GM12865 (cell line): ENCODE results near the gene CDH23.

Experiments
- DNase-seq: peaks from one replicate; pipeline ENCODE4 v3.0.0; 2010; ENCODE audit warnings: low read depth
- H3K4me3 ChIP-seq: 2 replicates; pipeline ENCODE4 v1.5.1; 2011; ENCODE audit warnings: mild to moderate bottlenecking, low read depth, low read length, control low read depth
- TF ChIP-seq, protein P1 (sequence below): IDR thresholded peaks from 2 replicates; pipeline ENCODE4 v1.5.1; 2011; ENCODE audit warnings: low read length, control low read depth, low read depth, inconsistent platforms; ENCODE audit not compliant: insufficient read depth; ENCODE audit errors: missing control alignments

Gene CDH23

DNA sequence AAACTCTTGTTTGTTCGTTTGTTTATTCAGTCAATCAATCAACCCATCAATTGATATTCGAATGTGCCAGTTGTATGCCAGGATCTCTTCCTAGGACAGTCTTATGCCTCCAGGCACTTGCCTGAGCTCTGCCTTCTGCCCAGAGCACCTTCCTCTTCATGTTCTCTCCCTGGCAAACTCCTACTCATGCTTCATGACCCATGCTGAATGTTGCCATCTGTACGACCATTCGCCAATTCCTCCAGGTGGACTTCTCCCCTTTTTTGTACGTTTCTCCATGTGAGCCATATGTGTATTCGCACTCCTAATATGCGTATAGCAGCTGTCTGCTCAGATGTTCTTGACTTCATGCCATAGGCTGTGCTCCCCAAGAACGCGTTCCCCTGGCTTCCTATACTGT lies 180.1 kb downstream of the CDH23 start:
- no peak overlapping the region for H3K4me3 ChIP-seq
- TF ChIP-seq, protein P1, sequence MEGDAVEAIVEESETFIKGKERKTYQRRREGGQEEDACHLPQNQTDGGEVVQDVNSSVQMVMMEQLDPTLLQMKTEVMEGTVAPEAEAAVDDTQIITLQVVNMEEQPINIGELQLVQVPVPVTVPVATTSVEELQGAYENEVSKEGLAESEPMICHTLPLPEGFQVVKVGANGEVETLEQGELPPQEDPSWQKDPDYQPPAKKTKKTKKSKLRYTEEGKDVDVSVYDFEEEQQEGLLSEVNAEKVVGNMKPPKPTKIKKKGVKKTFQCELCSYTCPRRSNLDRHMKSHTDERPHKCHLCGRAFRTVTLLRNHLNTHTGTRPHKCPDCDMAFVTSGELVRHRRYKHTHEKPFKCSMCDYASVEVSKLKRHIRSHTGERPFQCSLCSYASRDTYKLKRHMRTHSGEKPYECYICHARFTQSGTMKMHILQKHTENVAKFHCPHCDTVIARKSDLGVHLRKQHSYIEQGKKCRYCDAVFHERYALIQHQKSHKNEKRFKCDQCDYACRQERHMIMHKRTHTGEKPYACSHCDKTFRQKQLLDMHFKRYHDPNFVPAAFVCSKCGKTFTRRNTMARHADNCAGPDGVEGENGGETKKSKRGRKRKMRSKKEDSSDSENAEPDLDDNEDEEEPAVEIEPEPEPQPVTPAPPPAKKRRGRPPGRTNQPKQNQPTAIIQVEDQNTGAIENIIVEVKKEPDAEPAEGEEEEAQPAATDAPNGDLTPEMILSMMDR = no peak

DNA sequence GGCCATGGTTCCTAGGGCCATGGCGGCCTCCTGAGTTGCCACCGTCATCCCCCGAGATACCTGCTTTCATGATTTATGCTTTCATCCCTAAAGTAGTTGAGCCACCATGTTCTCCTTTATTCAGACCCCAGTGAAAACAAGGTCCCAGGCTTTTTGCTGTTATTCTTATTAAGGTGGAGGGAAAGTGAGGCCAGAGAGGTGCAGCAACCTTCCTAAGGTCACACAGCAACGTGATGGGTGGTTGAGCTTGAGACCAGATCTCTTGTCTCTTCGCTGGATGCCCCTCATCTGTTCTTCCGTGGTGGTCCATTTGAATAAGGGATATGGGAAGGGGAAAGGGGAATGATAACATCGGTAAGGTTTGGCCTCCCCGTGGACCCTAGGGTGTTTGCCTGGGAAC lies 180.6 kb downstream of the CDH23 start:
- TF ChIP-seq, protein P1 = no peak

More for the DNA sequence above, 180.1 kb downstream of the CDH23 start:
- DNase-seq = no peak

DNA sequence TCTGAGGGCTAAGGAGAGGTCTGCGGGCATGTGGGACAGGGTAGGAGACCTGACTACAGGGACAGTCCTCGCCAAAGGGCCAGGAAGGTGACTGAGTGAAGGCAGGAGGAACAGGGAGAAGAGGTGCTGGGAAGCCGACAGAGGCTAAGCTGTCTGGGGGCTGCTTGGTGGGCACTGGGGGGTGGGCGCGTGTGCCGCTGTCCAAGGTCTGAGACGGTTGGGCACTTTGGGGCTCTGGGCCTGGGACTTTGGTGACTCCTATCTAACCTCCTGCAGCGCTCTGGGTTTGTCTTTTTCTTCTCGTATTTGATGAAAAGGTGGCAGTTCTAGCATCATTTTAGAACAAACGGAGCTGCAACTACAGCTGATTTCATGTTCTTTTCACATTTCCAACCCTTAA lies 181.3 kb downstream of the CDH23 start:
- H3K4me3 ChIP-seq = no peak overlapping the region
- TF ChIP-seq, protein P1 = no peak
- no peak for DNase-seq

More for the DNA sequence above, 180.6 kb downstream of the CDH23 start:
- H3K4me3 ChIP-seq = no peak overlapping the region
- DNase-seq = no peak

DNA sequence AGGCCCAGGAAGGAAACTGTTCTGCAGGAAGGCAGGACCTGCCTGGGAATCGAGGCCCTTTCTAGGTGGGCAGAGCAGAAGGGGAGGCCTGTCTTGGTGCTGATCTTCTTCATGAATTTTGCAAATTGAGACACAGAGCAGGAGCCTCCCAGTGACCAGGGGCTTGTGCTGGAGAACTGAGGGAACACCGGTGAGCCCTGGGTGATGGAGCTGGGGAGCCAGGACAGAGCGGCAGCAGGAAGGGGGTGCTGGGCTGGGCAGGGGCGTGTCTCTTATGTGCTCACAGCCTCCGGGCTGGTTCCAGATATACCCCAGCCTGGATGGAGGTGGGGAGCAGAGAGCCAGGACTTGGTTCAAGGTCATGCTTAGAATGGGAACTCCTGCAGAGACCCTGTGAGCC lies 182.9 kb downstream of the CDH23 start:
- H3K4me3 ChIP-seq = no peak overlapping the region
- no peak for DNase-seq
- TF ChIP-seq, protein P1 = no peak

DNA sequence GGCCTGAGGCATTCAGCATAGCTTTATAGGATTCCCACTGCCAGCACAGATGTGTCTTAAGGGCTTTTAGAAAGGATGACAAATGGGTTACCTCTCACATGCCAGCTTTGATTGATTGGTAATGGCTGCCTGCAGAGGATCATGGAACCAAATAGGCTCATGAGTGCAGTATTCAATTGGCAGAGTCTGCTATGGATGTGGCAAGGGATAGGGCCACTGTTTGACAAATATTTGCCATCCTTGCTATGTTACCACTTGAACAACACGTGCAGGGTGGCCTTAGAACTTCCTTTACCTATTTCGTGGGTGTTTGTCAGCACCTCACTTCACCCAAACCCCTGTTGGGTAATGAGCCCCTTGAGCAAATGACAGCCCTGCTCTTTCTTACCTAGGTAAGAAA lies 183.7 kb downstream of the CDH23 start:
- TF ChIP-seq, protein P1 = no peak
- DNase-seq = no peak
- no peak overlapping the region for H3K4me3 ChIP-seq

DNA sequence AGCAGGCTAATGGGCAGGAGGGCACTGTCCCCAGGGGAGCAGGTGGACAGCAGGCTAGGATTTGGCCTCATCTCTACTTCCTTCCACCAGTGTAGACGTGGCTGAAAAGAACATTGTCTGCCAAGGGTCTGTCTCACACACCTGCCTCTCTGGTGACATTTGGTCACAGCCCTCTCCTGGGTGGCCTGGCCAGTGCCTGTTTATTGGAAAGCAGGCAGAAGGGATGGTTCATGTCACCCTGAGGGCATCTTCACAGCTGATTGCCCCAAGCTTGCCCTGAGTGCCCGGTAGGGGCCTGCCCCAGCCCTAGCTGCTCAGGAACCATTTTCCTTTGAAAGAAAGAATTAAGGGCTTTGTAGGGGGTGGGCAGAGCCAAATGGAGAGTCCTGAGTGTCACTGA lies 184.2 kb downstream of the CDH23 start:
- TF ChIP-seq, protein P1 = no peak
- no peak for DNase-seq
- H3K4me3 ChIP-seq = no peak overlapping the region

DNA sequence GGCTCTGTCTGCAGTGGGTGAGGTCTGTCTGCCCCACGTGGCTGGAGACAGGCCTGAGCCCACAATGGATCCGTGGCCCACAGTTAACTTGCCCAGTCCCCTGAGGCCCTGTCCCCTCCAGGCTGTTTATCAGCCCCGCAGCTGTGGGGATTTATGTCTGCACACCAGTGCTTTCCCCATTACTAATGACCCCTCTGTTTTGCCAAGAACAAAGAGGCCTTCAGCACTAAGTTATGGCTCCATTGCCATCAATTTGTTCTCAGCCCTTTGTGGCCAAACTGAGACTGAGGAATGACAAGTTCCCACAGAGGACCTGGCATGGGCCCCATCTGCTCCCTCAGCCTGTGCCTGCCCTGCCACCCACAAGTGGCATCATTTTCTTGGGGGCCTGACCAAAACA lies 184.7 kb downstream of the CDH23 start:
- no peak for DNase-seq
- no peak overlapping the region for H3K4me3 ChIP-seq
- TF ChIP-seq, protein P1 = no peak
